Activated CD8-positive, alpha-beta memory T cell treated with anti-CD3 and anti-CD28 coated beads, Interleukin-2, amount 10 ng/mL, durations not matched to agents 7 days and 5 days (primary cell): ENCODE measurements around the gene TGIF2. TPM values are rescaled to one million over a fixed set of nuclear protein-coding genes. Genes with fewer than 3 reads are reported as not detected.
"Not testable (repeated sequence)": the region's sequence is repeated elsewhere in the genome, so short reads cannot be mapped to it uniquely, and the experiment has no call there.

ENCODE experiments used
- ATAC-seq: fragments of 150-1000 bp; cut with Tn5 transposase; one replicate; pipeline ENCODE4 v1.10.0; 2021; ENCODE audit warnings: moderate library complexity
- CTCF ChIA-PET: fragments of 350-600 bp; sonication (Branson Sonifier 250); formaldehyde crosslinking; loops from one replicate; lab custom pipeline; 2021; ENCODE audit warnings: antibody characterized with exemption; lab: Charles Lee
- DNase-seq: peaks from one replicate; pipeline ENCODE4 v3.0.0-alpha.2; 2020
- H3K27ac Mint-ChIP-seq: one replicate; pipeline ENCODE4 v1.8.0; 2021; ENCODE audit warnings: mild to moderate bottlenecking, mixed read lengths
- H3K27me3 Mint-ChIP-seq: one replicate; pipeline ENCODE4 v1.8.0; 2021; ENCODE audit warnings: mixed read lengths
- H3K36me3 Mint-ChIP-seq: one replicate; pipeline ENCODE4 v1.8.0; 2021; ENCODE audit warnings: mild to moderate bottlenecking, mixed read lengths
- H3K4me1 Mint-ChIP-seq: one replicate; pipeline ENCODE4 v1.8.0; 2021; ENCODE audit warnings: mixed read lengths
- H3K4me3 Mint-ChIP-seq: one replicate; pipeline ENCODE4 v1.8.0; 2021; ENCODE audit warnings: mild to moderate bottlenecking, moderate library complexity, mixed read lengths
- H3K9me3 Mint-ChIP-seq: one replicate; pipeline ENCODE4 v1.8.0; 2022; ENCODE audit warnings: low read depth, mixed read lengths
- total RNA-seq, 2 experiments: library from RNA; stranded (reverse); gene quantifications; one replicate each; pipeline ENCODE4 v1.2.3, GENCODE V29; 2021

TGIF2 gene
- total RNA-seq, 2 experiments from 2014 or later = 32.5 to 40.9 TPM

- Mint-ChIP-seq H3K27me3 (no peaks in the 10 kb centered on the region), H3K4me3 (no peak overlapping the region), H3K36me3 (no peaks in the 10 kb centered on the region), H3K4me1 (peaks cover 1% of the 10 kb centered on the region), H3K9me3 (no peaks in the 10 kb centered on the region), H3K27ac (no peak overlapping the region)
- CTCF ChIA-PET = no interaction called here
- DNase-seq (no peak), ATAC-seq (no peak)
Observed at GRCh38 chr20:36550790-36551299, 22.6 kb upstream of the TGIF2 start.

GRCh38 chr20:36555248-36555647 is 18.1 kb upstream of the TGIF2 start:
- ATAC-seq (no peak), DNase-seq (no peak)
- peaks cover 11% of the 10 kb centered on the region for H3K4me1 Mint-ChIP-seq
- no peaks in the 10 kb centered on the region for H3K36me3 Mint-ChIP-seq
- CTCF ChIA-PET = no interaction called here
- H3K27me3 Mint-ChIP-seq = no peaks in the 10 kb centered on the region
- H3K9me3 Mint-ChIP-seq = no peaks in the 10 kb centered on the region
- no peak overlapping the region for H3K4me3 Mint-ChIP-seq
- no peak overlapping the region for H3K27ac Mint-ChIP-seq

GRCh38 chr20:36562724-36563123 is 10.7 kb upstream of the TGIF2 start:
- Mint-ChIP-seq H3K27ac (no peak overlapping the region), H3K4me1 (peaks cover 9% of the 10 kb centered on the region)
- CTCF ChIA-PET = interaction anchor here (1.1 to 1.9 kb wide), 2 partner anchors 34 to 43 kb away, joined by 4 to 6 read pairs; partner anchors contain the start of gene RAB5IF

DNA sequence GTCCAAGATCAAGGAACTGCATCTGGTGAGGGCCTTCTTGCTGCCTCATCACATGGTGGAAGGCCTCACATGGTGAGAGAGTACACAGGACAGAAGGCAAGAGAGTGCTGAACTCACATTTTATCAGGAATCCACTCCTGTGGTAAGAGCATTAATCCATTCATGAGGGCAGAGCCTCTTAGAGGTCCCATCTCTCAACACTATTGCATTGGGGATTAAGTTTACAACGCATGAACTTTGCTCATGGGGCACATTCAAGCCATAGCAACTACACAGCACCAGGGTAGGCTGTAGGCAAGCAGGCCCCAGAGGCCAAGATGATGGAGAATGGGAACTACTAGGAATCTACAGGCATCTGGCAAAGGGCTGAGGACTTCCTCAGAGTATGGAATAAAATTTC is 10.0 kb upstream of the TGIF2 start:
- H3K4me3 Mint-ChIP-seq = no peak overlapping the region
- peaks cover 15% of the 10 kb centered on the region for H3K36me3 Mint-ChIP-seq
- H3K27me3 Mint-ChIP-seq = no peaks in the 10 kb centered on the region
- no peak for ATAC-seq
- CTCF ChIA-PET = no interaction called here
- no peak overlapping the region for H3K27ac Mint-ChIP-seq
- H3K4me1 Mint-ChIP-seq = peaks cover 9% of the 10 kb centered on the region
- H3K9me3 Mint-ChIP-seq = peaks cover 6% of the 10 kb centered on the region
- DNase-seq = no peak

More at GRCh38 chr20:36562724-36563123, 10.7 kb upstream of the TGIF2 start:
- Mint-ChIP-seq H3K9me3 (peaks cover 6% of the 10 kb centered on the region), H3K36me3 (peaks cover 15% of the 10 kb centered on the region), H3K4me3 (no peak overlapping the region), H3K27me3 (no peaks in the 10 kb centered on the region)
- DNase-seq = no peak
- ATAC-seq = no peak

DNA sequence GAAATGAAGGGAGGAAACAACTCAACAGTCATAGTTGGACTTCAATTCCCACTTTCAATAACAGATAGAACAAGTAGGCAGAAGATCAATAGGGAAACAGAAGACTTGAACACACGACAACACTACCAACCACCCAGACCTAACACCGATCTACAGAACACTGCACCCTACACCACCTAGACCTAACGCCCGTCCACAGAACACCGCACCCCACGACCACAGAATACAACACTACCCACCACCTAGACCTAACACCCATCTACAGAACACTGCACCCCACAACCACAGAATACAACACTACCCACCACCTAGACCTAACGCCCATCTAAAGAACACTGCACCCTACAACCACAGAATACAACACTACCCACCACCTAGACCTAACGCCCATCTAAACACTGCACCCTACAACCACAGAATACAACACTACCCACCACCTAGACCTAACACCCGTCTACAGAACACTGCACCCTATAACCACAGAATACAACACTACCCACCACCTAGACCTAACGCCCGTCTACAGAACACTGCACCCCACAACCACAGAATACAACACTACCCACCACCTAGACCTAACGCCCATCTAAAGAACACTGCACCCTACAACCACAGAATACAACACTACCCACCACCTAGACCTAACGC is 9.2 kb upstream of the TGIF2 start:
- H3K9me3 Mint-ChIP-seq, H3K4me1 Mint-ChIP-seq, ATAC-seq, CTCF ChIA-PET, DNase-seq, H3K27me3 Mint-ChIP-seq, H3K27ac Mint-ChIP-seq, H3K4me3 Mint-ChIP-seq: not testable (repeated sequence)
- peaks cover 15% of the 10 kb centered on the region for H3K36me3 Mint-ChIP-seq

DNA sequence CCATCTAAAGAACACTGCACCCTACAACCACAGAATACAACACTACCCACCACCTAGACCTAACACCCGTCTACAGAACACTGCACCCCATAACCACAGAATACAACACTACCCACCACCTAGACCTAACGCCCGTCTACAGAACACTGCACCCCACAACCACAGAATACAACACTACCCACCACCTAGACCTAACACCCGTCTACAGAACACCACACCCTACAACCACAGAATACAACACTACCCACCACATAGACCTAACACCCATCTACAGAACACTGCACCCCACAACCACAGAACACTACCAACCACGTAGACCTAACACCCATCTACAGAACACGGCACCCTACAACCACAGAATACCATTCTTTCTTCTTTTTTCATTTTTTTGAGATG is 8.7 kb upstream of the TGIF2 start:
- DNase-seq, H3K4me3 Mint-ChIP-seq, H3K4me1 Mint-ChIP-seq, H3K9me3 Mint-ChIP-seq, H3K27me3 Mint-ChIP-seq, ATAC-seq, H3K27ac Mint-ChIP-seq: not testable (repeated sequence)
- CTCF ChIA-PET = interaction anchor here (1.4 to 1.6 kb wide), 2 partner anchors 10 to 65 kb away, joined by 3 to 4 read pairs; no protein-coding TSS in a partner anchor
- H3K36me3 Mint-ChIP-seq = peaks cover 15% of the 10 kb centered on the region

- CTCF ChIA-PET = interaction anchor here (1.4 to 2.7 kb wide), 3 partner anchors 10 to 65 kb away, joined by 3 to 6 read pairs (median 4); partner anchors contain the start of gene RAB5IF
- no peak for ATAC-seq
- no peak for DNase-seq
- no peak overlapping the region for H3K27ac Mint-ChIP-seq
- H3K36me3 Mint-ChIP-seq = peaks cover 15% of the 10 kb centered on the region
- peaks cover 9% of the 10 kb centered on the region for H3K4me1 Mint-ChIP-seq
- no peaks in the 10 kb centered on the region for H3K27me3 Mint-ChIP-seq
- H3K9me3 Mint-ChIP-seq = peaks cover 6% of the 10 kb centered on the region
- no peak overlapping the region for H3K4me3 Mint-ChIP-seq
Observed at GRCh38 chr20:36565520-36565919, 7.9 kb upstream of the TGIF2 start.

- Mint-ChIP-seq H3K4me3 (no peak overlapping the region), H3K27ac (no peak overlapping the region), H3K27me3 (no peaks in the 10 kb centered on the region), H3K4me1 (peaks cover 20% of the 10 kb centered on the region), H3K9me3 (peaks cover 3% of the 10 kb centered on the region), H3K36me3 (peaks cover 9% of the 10 kb centered on the region)
- no peak for ATAC-seq
- CTCF ChIA-PET = interaction anchor here (2.1 kb wide), 1 partner anchor 12 kb away, joined by 9 read pairs; no protein-coding TSS in a partner anchor
- no peak for DNase-seq
Observed at GRCh38 chr20:36569847-36570429, 3.5 kb upstream of the TGIF2 start.

GRCh38 chr20:36571564-36572504 is 1.6 kb upstream of the TGIF2 start:
- H3K9me3 Mint-ChIP-seq = no peaks in the 10 kb centered on the region
- peak overlapping the region; percentile 94 for H3K27ac Mint-ChIP-seq
- no peak for ATAC-seq
- peaks cover 8% of the 10 kb centered on the region for H3K36me3 Mint-ChIP-seq
- peaks cover 37% of the 10 kb centered on the region for H3K4me1 Mint-ChIP-seq
- peak overlapping the region; percentile 83 for H3K4me3 Mint-ChIP-seq
- DNase-seq = no peak
- CTCF ChIA-PET = interaction anchor here (0.7 to 6.4 kb wide), 9 partner anchors 13 to 237 kb away, joined by 3 to 43 read pairs (median 4); partner anchors contain the start of genes NDRG3 and RAB5IF
- H3K27me3 Mint-ChIP-seq = no peaks in the 10 kb centered on the region

DNA sequence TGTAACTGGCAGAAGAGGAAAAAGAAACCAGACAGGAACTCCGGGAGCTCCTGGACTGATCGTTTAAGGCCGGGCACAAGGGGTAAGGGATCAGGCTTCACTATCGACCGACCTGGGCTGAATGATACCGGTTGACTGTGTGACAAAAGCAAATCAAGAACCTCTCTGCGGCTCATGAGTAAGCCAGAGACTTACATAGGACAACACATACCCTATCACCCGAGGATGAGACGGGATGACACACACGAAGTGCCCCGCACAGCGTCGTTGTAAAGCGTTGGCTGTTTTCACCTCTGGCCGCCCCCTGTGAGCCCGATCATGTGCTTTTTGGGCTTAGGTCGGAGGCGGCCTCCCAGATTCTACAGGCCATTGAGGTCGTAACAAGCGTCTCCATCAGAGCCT is 695 bp upstream of the TGIF2 start:
- ATAC-seq (peak; percentile 55), DNase-seq (peak; percentile 81)
- H3K27ac Mint-ChIP-seq = peak overlapping the region; percentile 94
- H3K4me3 Mint-ChIP-seq = peak overlapping the region; percentile 83
- H3K36me3 Mint-ChIP-seq = peaks cover 8% of the 10 kb centered on the region
- H3K4me1 Mint-ChIP-seq = peaks cover 37% of the 10 kb centered on the region
- CTCF ChIA-PET = interaction anchor here (1.0 to 6.4 kb wide), 8 partner anchors 14 to 291 kb away, joined by 3 to 54 read pairs (median 4); partner anchors contain the start of gene RAB5IF
- H3K9me3 Mint-ChIP-seq = no peaks in the 10 kb centered on the region
- no peaks in the 10 kb centered on the region for H3K27me3 Mint-ChIP-seq

DNA sequence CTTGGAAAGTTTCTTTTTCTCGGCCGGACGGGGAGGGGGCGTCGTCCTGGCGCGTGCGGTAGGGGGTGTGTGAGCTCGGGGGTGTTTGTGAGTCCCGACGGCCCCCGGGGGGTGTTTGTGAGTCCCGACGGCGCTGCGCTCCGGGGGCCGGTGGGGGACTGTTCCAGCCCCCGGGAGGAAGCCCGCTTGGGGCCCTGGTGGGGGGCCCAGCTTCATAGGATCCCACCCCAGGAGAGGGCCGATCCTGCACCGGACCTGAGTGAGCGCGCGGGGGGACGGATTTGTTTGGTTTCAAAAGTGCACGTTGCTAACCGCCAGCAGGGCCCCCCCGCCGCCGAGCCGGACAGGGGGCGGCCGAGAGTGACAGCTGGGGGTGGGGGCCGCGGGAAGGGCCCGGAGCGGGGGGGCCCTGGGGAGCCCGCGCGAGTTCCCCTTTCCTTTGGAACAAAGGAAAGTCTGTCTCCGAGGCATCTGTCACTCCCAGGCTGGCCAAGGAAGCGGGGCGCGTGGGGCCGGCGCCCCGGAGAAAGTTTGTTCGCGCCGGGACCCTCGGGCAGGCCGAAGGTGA is 485 bp downstream of the TGIF2 start:
- Mint-ChIP-seq H3K27ac (peak overlapping the region; percentile 79), H3K36me3 (peaks cover 14% of the 10 kb centered on the region), H3K4me3 (peak overlapping the region; percentile 85), H3K4me1 (peaks cover 37% of the 10 kb centered on the region), H3K9me3 (no peaks in the 10 kb centered on the region), H3K27me3 (no peaks in the 10 kb centered on the region)
- CTCF ChIA-PET = interaction anchor here (0.6 to 6.4 kb wide), 9 partner anchors 11 to 181 kb away, joined by 3 to 54 read pairs (median 4); partner anchors contain the start of gene RAB5IF
- peak; percentile 1 for ATAC-seq
- DNase-seq = peak; percentile 56

- peak; percentile 13 for ATAC-seq
- CTCF ChIA-PET = interaction anchor here (0.6 to 6.4 kb wide), 10 partner anchors 9 to 159 kb away, joined by 3 to 54 read pairs (median 4); partner anchors contain the start of gene RAB5IF
- DNase-seq = peak; percentile 61
- Mint-ChIP-seq H3K27me3 (no peaks in the 10 kb centered on the region), H3K9me3 (no peaks in the 10 kb centered on the region), H3K36me3 (peaks cover 18% of the 10 kb centered on the region), H3K27ac (peak overlapping the region; percentile 87), H3K4me1 (peaks cover 37% of the 10 kb centered on the region), H3K4me3 (peak overlapping the region; percentile 85)
Observed at GRCh38 chr20:36574366-36575135, 1.2 kb downstream of the TGIF2 start.
